ENCODE measurements around the gene SLC6A12. TPM values are rescaled to one million over a fixed set of nuclear protein-coding genes. Genes with fewer than 3 reads are reported as not detected.

The SLC6A12 gene
- total RNA-seq, 1 experiment from 2014 or later, result 2.1 TPM

- Histone ChIP-seq H3K27me3 (replicated peaks; ENCODE audit: control insufficient read depth, insufficient read depth, low read length) (no peaks in the 10 kb centered on the region), H3K9me3 (no peaks in the 10 kb centered on the region), H3K36me3 (ENCODE audit: control insufficient read depth, insufficient read depth, low read length) (no peaks in the 10 kb centered on the region), H3K4me1 (no peaks in the 10 kb centered on the region), H3K4me3 (ENCODE audit: low read depth, low read length) (no peak overlapping the region)
- ChIA-PET CTCF (no interaction called here), POLR2A (no interaction called here)
- no peak for DNase-seq
- no TSS peak for BruUV-seq (replicated peaks)
- intact Hi-C loops (cut with micrococcal nuclease; ENCODE audit: unreplicated experiment), result no loop called here
- Mint-ChIP-seq H3K36me3 (ENCODE audit: insufficient read depth, unreplicated experiment) (no peaks in the 10 kb centered on the region), H3K27me3 (ENCODE audit: insufficient read depth, unreplicated experiment) (no peaks in the 10 kb centered on the region), H3K27ac (ENCODE audit: unreplicated experiment) (no peak overlapping the region), H3K9me3 (ENCODE audit: unreplicated experiment) (no peaks in the 10 kb centered on the region), H3K4me3 (ENCODE audit: unreplicated experiment) (no peak overlapping the region), H3K4me1 (ENCODE audit: low read depth, unreplicated experiment) (no peaks in the 10 kb centered on the region)
- TF ChIP-seq, protein P1, sequence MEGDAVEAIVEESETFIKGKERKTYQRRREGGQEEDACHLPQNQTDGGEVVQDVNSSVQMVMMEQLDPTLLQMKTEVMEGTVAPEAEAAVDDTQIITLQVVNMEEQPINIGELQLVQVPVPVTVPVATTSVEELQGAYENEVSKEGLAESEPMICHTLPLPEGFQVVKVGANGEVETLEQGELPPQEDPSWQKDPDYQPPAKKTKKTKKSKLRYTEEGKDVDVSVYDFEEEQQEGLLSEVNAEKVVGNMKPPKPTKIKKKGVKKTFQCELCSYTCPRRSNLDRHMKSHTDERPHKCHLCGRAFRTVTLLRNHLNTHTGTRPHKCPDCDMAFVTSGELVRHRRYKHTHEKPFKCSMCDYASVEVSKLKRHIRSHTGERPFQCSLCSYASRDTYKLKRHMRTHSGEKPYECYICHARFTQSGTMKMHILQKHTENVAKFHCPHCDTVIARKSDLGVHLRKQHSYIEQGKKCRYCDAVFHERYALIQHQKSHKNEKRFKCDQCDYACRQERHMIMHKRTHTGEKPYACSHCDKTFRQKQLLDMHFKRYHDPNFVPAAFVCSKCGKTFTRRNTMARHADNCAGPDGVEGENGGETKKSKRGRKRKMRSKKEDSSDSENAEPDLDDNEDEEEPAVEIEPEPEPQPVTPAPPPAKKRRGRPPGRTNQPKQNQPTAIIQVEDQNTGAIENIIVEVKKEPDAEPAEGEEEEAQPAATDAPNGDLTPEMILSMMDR (IDR thresholded peaks at IDR 0.05; ENCODE audit: insufficient read depth in 1 of 2, low read depth in 1 of 2, low read length in 1 of 2, severe bottlenecking in 1 of 2, unreplicated experiment in 1 of 2), result no peak
Measured at GRCh38 chr12:186006-186625, 27.8 kb downstream of the SLC6A12 start.

- Mint-ChIP-seq H3K27ac (ENCODE audit: unreplicated experiment) (no peak overlapping the region), H3K4me1 (ENCODE audit: low read depth, unreplicated experiment) (no peaks in the 10 kb centered on the region), H3K9me3 (ENCODE audit: unreplicated experiment) (no peaks in the 10 kb centered on the region), H3K4me3 (ENCODE audit: unreplicated experiment) (no peak overlapping the region), H3K27me3 (ENCODE audit: insufficient read depth, unreplicated experiment) (no peaks in the 10 kb centered on the region), H3K36me3 (ENCODE audit: insufficient read depth, unreplicated experiment) (no peaks in the 10 kb centered on the region)
- intact Hi-C loops (cut with micrococcal nuclease; ENCODE audit: unreplicated experiment), result no loop called here
- no peaks in the 10 kb centered on the region for H3K9me3 ChIP-seq
- no peak overlapping the region for H3K4me3 ChIP-seq (ENCODE audit: low read depth, low read length)
- H3K27me3 ChIP-seq (replicated peaks; ENCODE audit: control insufficient read depth, insufficient read depth, low read length), result no peaks in the 10 kb centered on the region
- H3K36me3 ChIP-seq (ENCODE audit: control insufficient read depth, insufficient read depth, low read length), result no peaks in the 10 kb centered on the region
- no peaks in the 10 kb centered on the region for H3K4me1 ChIP-seq
- no TSS peak for BruUV-seq (replicated peaks)
- ChIA-PET POLR2A (no interaction called here), CTCF (no interaction called here)
- TF ChIP-seq, protein P1 (IDR thresholded peaks at IDR 0.05; ENCODE audit: insufficient read depth in 1 of 2, low read depth in 1 of 2, low read length in 1 of 2, severe bottlenecking in 1 of 2, unreplicated experiment in 1 of 2), result no peak
- no peak for DNase-seq
Measured at GRCh38 chr12:185576-185955, 28.4 kb downstream of the SLC6A12 start.

DNA sequence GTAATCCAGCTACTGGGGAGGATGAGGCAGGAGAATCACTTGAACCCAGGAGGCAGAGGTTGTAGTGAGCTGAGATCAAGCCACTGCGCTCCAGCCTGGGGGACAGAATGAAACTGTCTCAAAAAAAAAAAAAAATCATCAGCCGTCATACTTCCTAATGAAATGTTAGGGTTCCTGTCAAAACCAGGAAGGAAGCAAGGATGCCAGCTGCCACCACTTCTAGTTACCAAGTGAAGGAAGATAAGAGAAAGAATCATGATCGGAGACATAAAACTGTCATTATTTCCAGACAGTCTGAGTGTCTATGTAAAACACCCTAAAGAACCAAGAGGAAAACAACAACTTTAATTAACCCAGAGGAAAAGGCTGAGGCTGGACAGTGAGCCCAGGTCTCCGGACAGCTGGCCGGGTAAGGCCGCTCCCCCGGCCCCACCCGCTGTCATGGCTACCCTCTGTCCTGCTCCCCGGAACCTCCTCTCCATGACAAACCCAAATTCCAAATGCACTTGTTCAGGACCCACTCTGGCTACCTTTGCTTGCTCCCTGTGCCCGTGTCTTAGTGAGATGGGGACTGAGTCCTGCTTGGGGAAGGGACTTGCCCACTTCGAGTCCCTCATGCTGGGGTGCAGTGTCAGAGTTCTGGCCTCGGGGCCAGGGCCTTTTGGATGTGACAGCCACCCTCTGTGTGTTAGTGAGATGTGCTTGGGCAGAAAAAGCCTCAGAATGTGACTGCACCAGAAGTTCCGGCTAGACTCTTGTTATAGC lies 29.0 kb downstream of the SLC6A12 start:
- TF ChIP-seq, protein P1 (IDR thresholded peaks at IDR 0.05; ENCODE audit: insufficient read depth in 1 of 2, low read depth in 1 of 2, low read length in 1 of 2, severe bottlenecking in 1 of 2, unreplicated experiment in 1 of 2), result no peak
- Mint-ChIP-seq H3K4me3 (ENCODE audit: unreplicated experiment) (no peak overlapping the region), H3K27ac (ENCODE audit: unreplicated experiment) (no peak overlapping the region), H3K36me3 (ENCODE audit: insufficient read depth, unreplicated experiment) (no peaks in the 10 kb centered on the region), H3K4me1 (ENCODE audit: low read depth, unreplicated experiment) (no peaks in the 10 kb centered on the region), H3K9me3 (ENCODE audit: unreplicated experiment) (no peaks in the 10 kb centered on the region), H3K27me3 (ENCODE audit: insufficient read depth, unreplicated experiment) (no peaks in the 10 kb centered on the region)
- H3K9me3 ChIP-seq, result no peaks in the 10 kb centered on the region
- H3K36me3 ChIP-seq (ENCODE audit: control insufficient read depth, insufficient read depth, low read length), result no peaks in the 10 kb centered on the region
- no peaks in the 10 kb centered on the region for H3K4me1 ChIP-seq
- no peak for DNase-seq
- BruUV-seq (replicated peaks), result no TSS peak
- intact Hi-C loops (cut with micrococcal nuclease; ENCODE audit: unreplicated experiment), result no loop called here
- no peaks in the 10 kb centered on the region for H3K27me3 ChIP-seq (replicated peaks; ENCODE audit: control insufficient read depth, insufficient read depth, low read length)
- H3K4me3 ChIP-seq (ENCODE audit: low read depth, low read length), result no peak overlapping the region
- ChIA-PET CTCF (no interaction called here), POLR2A (no interaction called here)
